Stimulated activated CD8-positive, alpha-beta memory T cell treated with anti-CD3 and anti-CD28 coated beads, Interleukin-2, amount 100 ng/mL, for 48 hours (primary cell): ENCODE measurements around the gene TMEM132D.

Source experiments
- DNase-seq, 2 donors: peaks; one replicate each; pipeline ENCODE4 v3.0.0-alpha.2; 2020; ENCODE audit warnings: low read depth in 2 of 2

TMEM132D gene

DNA sequence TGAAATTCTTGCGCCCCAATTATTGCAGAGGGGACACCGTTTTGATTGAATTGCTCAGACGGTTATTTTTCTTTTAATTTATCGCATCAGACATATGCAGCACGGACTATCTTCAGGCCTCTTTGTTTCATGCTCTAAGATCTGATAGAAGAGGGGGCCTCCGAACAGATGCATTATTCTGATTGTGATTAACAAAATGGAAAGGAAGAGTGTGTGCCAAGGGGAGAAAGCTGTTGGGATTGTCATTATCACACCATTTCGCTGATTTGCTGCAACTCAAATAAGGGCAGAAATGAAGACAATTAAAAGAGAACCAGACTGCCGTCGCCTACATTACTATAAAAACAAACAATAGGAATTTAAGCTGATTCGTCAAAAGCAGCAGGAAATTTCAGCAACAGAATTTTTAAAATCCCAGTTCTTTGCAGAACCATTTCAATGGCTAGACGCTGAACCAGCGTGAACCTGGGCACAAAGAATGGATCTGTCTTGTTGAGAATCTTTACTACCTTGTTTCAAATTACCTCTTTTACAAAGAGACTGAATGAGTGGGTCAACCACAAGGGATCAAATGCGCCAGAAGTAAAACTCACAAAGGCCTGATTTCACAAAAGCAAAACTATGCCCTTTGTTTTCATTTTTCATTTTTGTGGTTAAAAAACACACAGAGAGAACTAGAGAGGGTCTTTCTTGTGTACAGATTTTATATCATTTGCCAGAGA lies 30.6 kb downstream of the TMEM132D start:
- no peak for DNase-seq

- no peak for DNase-seq
Observed at GRCh38 chr12:129871991-129872972, 31.5 kb downstream of the TMEM132D start.

DNA sequence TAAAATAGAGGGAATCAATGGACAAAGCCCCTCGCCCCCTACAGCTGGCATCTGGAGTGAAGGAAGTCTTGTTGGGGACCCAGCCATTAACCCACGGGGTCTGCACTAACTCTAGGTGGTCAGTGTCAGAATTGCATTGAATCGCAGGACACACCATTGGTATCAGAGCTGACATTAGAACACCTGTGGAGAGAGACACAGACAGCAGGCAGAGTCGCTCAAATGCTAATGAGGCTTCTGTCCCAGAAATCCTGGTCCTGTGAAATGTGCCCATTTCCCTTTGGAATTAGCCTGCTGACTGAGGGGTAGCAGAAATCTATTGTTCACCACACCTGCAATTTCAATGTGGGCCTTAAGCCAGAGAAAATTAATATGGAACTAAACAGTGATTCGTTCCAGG lies 33.0 kb downstream of the TMEM132D start:
- DNase-seq: no peak

DNA sequence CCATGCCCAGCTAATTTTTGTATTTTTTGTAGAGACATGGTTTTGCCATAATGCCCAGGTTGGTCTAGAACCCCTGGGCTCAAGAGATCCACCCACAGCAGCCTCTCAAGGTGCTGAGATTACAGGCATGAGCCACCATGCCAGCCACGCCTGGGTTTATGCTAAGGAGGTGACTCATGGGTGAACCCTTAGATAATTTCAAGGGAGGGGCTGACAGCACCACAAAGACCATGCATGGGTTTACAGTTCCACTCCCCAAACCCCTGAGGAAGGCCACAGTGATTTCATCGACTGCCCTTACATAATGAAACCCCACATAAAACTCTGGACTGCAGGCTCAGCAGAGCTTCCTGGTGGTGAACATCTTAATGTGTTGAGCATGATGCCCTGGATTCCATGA lies 33.7 kb downstream of the TMEM132D start:
- DNase-seq: no peak

GRCh38 chr12:129868575-129868974 lies 35.2 kb downstream of the TMEM132D start:
- no peak for DNase-seq

DNA sequence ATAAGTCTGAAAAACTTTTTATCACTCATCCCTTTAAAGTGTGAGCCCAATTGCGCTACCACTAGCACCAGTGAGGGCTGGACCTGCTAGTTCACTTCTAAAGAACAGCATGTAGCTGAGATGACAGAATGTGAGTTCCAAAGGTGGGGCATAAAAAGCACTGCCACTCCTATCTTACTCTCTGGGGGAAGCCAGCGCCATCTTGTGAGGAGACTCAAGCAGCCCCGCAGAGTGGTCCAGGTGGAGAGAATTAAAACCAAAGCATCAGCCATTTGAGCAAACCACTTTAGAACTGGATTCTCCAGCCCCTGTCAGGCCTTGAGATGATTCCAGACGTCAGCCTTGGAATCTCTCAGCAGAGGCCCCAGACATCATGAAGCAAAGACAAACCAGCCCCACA lies 39.9 kb downstream of the TMEM132D start:
- no peak for DNase-seq

DNA sequence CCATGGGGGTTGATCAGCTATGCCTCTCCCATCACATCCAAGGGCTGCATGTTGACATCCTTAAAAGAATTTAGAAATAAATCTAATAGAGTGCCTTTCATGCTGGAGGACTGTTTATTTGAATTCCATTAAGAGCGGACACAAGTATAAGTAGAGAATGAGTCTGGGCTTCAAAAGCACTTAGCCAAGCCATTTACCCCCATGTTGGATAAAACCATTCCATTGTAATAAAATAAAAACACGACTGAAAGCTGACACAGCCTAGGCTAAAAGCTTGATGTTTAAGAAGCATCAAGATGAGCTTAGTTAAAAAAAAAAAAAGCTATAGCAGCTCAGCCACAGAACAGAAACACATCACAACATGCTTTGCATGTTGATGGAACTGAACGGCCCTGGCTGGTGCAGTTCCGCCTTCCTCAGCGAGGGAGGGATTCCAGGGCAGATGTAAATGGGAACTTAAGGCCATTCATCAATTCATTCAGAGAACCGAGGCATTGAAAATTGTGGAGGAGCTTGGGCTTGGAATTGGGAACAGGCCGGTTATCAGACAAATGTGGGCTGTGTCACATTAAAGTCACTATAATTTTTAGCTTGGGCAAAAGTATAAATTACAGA lies 41.2 kb downstream of the TMEM132D start:
- no peak for DNase-seq

GRCh38 chr12:129861951-129862350 lies 41.9 kb downstream of the TMEM132D start:
- no peak for DNase-seq

- no peak for DNase-seq
Observed at GRCh38 chr12:129854591-129854990, 49.2 kb downstream of the TMEM132D start.

GRCh38 chr12:129851296-129851695 lies 52.5 kb downstream of the TMEM132D start:
- DNase-seq: no peak

DNA sequence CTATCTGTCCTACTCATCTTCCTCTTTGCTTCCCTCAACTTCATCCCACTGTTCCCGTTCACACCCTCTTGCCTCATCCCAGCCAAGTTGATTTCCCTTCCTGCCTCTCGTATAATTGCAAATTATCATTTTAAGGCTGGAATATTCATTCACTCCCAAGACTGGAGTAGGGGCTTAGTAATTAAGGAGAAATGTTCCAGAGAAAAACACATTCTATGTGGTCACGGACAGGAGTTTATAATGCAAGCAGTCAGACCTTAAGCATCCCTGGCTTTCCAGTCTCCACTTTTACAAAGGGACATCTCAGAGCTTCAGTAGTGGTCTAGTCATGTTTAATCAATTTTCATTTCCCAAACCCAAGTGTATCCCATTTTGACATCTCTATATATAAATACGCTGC lies 54.9 kb downstream of the TMEM132D start:
- no peak for DNase-seq

DNA sequence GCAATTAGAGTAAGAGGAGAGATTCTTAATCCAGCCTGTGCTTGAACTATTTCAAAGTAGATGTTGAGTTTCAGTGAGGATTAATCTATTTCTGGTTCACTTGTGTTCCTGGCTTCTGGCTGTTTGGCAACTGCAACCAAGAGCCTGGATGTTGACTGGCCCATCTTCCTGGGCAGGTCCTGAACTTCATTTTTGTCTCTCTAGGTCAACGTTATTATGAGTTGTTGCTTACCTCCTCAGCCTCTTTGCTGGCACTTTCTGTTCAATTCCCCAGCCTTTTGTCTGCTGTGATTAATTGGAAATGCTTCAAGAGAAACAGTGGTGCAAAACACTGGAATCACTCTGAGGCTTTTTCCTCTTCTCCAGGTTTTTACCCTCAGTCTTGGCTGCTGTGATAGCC lies 56.8 kb downstream of the TMEM132D start:
- no peak for DNase-seq

DNA sequence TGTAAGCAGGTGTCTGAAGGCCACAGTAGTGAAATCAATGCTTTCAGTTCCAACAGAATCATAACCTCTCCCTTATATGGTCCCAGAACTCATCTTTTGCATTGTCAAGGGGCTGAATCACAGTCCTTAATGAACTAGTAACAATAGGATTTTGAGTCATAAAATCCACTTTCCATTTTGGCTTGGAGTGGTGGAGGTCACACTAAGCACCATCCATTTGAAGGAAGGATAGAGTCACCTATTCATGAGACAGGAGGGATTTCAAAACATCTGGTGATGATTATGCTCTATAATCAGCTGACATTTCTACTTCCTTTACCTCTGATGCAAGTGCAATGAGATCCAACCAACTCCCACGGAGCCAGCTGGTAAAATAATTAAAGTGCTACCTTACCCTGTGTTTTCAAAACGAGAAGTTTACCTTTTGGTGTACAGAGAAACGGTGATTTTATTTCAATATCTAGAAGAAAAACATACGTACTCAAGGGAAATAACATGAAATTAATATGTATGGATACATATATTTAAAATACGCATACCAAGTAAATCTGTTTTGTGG lies 59.1 kb downstream of the TMEM132D start:
- no peak for DNase-seq

- DNase-seq: no peak
Observed at GRCh38 chr12:129841251-129841650, 62.6 kb downstream of the TMEM132D start.

DNA sequence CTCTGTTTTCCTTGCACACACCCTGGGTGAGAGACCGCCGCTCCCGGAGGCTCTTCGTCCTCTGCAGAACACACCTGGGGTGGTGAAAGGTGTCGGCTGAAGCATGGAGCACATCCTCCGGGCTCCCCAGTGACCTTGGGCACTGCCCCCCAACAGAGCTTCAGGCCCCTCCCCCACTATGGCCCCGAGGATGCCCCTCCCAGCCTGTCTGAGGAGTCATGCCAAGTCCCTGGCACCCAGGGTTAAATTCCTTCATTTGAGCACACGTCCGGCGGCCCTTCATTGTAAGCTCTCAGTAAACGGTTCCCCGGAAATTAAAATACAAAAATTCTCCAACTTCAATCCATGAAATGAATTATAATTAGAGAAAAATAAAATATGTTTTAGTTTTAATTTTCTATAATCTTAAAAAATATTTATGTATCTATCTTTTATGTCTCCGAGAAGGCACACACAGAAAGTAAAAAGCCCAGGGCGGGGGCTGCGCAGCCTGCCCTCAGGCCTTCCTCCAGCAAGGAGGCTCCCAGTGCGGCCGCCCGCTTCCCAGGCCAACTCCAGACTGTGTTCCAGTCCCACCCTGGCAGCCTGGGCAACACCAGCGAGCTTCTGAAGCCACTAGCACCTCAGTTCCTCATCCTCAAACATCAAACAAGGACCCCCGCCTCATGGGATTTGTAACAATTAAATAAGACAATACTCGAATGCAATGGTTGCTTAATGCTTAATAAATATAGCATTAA lies 63.5 kb downstream of the TMEM132D start:
- DNase-seq: no peak

- DNase-seq: no peak
Observed at GRCh38 chr12:129839679-129840078, 64.1 kb downstream of the TMEM132D start.

DNA sequence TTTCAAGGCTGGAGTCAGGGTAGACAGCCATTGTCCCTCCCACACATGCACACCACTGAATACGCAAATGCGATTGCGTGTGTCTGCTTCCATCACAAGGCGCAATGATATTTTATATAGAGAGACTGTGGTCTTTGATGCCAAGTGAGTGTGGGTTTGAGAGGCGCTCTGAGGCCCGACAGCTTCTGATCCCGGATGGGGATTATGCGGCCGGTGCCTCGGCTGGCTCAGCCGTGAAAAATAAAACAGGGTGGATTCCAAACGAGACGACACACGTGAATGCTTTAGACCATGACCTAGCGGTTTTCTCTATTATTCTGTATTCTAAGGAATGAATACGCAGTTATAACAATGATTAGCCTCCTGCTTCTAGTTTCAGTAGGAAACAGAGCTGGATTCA lies 72.5 kb downstream of the TMEM132D start:
- no peak for DNase-seq

- DNase-seq: no peak
Observed at GRCh38 chr12:129830796-129831195, 73.0 kb downstream of the TMEM132D start.

DNA sequence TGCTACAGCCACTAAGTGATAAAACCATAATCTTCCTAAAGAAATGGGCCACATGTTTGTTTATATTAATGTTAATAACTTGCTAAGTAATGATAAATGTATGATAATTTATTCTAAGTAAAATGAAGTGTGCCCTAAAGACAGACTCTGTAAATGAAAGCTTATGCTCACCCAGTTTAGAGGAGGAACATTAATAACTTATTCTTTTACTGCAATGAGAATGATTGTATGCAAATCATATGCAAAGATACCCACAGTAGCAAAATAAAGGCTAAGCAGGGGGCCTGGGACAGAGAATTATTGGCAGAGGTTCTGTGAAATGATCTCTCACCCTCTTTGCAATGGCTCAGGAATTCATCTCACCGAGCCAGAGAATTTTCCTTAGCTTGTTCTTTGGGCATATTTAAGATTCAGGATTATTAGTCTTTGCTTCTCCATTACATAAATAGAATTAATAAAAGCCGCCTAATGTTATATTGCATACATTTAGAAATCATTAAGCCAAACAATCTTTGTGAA lies 75.9 kb downstream of the TMEM132D start:
- no peak for DNase-seq

DNA sequence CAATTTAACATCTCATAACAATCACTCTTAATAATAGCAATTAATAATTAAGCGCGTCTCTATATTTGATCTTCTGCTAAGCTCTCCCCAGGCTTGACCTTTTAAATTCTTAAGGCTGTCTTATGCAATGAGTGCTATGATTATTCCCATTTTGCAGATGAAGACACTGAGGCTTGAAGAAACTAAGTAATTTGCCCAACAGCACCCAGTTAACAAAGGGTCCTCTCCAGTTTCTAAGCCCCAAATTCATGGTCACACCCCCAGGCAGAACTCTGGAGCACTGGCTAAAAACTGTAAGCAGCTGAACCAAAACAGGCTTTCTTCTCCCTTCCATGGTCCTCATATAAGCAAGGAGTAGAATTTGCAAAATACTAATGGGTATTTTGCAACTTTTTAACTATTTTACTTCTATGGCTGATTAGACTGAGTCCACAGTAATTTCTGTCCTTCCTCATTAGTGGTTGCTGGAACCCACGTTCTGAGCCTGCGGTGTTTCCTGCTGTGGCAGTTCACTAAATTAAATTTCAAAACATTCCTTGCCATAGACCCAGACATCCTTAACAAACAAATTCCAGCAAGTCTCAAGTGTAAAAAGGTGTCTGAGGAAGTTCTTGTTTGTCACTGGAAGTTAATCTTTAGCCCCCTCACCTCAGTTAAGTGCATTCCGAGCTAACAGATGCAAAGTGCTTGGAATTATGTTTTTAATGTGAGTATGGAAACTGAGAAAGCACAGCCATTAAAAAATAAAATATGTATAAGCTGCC lies 76.5 kb downstream of the TMEM132D start:
- no peak for DNase-seq
